ENCODE measurements around the gene PSMA3. TPM values are rescaled to one million over a fixed set of nuclear protein-coding genes. Genes with fewer than 3 reads are reported as not detected.

PSMA3 gene
- total and polyA plus RNA-seq, 2 of the 8 experiments (the other 6 are each of a cell fraction or from before 2014, with no cell fraction given): 285 to 507 TPM

GRCh38 chr14:58296726-58297125, 52.1 kb downstream of the PSMA3 start (continued):
- TF ChIP-seq CHD7 (IDR thresholded peaks at IDR 0.05; ENCODE audit: insufficient replicate concordance, low read length) (no peak), TAF1 (IDR thresholded peaks at IDR 0.05; ENCODE audit: low read depth, low read length) (no peak), EZH2 (IDR thresholded peaks at IDR 0.05; ENCODE audit: low read depth, low read length, severe bottlenecking) (no peak), POU5F1 (IDR thresholded peaks at IDR 0.05; ENCODE audit: low read depth, low read length) (no peak), ATF3 (IDR thresholded peaks at IDR 0.05; ENCODE audit: insufficient read depth, low read depth, low read length) (no peak), SP4 (IDR thresholded peaks at IDR 0.05; ENCODE audit: low read length) (no peak), RBBP5 (IDR thresholded peaks at IDR 0.05; ENCODE audit: borderline replicate concordance, low read depth, low read length) (no peak), JUND (IDR thresholded peaks at IDR 0.05; ENCODE audit: low read length) (no peak), TAF7 (optimal IDR thresholded peaks at IDR 0.05; ENCODE audit: borderline replicate concordance, low read depth, low read length) (no peak), SP2 (IDR thresholded peaks at IDR 0.05; ENCODE audit: low read length) (no peak), RNF2 (IDR thresholded peaks at IDR 0.05; ENCODE audit: borderline replicate concordance, low read depth, low read length, missing control alignments, poor library complexity, severe bottlenecking) (no peak)
